GM23338 (cell line): ENCODE data around the gene ULK2. TPM values are rescaled to one million over a fixed set of nuclear protein-coding genes. Genes with fewer than 3 reads are reported as not detected.

Experiments
- ATAC-seq: fragments of 200-7000 bp; cut with Tn5 transposase; 3 replicates; pipeline ENCODE4 v1.9.1; 2020
- DNase-seq: peaks from one replicate; pipeline ENCODE4 v3.0.0-alpha.2; 2015; ENCODE audit warnings: low spot score
- H2AFZ ChIP-seq: fragments of 200-600 bp; sonication (generic); 2 replicates; pipeline ENCODE4 v1.8.0; 2016; ENCODE audit warnings: antibody characterized with exemption, mild to moderate bottlenecking, moderate library complexity
- H3F3A ChIP-seq: fragments of 200-600 bp; sonication (generic); replicated peaks from 2 replicates; pipeline ENCODE4 v1.8.0; 2017; ENCODE audit warnings: antibody characterized with exemption, mixed run types, low read depth
- H3K27ac ChIP-seq: fragments of 200-600 bp; sonication (generic); 2 replicates; pipeline ENCODE4 v1.6.1; 2016; ENCODE audit warnings: low read depth
- H3K27me3 ChIP-seq: fragments of 200-600 bp; sonication (generic); 2 replicates; pipeline ENCODE4 v1.8.0; 2016; ENCODE audit warnings: mild to moderate bottlenecking, mixed run types, moderate library complexity; ENCODE audit not compliant: insufficient read depth
- H3K36me3 ChIP-seq: fragments of 200-600 bp; sonication (generic); 2 replicates; pipeline ENCODE4 v1.8.0; 2016; ENCODE audit warnings: mild to moderate bottlenecking; ENCODE audit not compliant: insufficient read depth
- H3K4me1 ChIP-seq: fragments of 200-600 bp; sonication (generic); 2 replicates; pipeline ENCODE4 v1.8.0; 2016; ENCODE audit warnings: mild to moderate bottlenecking, moderate library complexity; ENCODE audit not compliant: insufficient read depth
- H3K4me2 ChIP-seq: fragments of 200-600 bp; sonication (generic); 2 replicates; pipeline ENCODE4 v1.7.1; 2017; ENCODE audit warnings: mixed run types
- H3K4me3 ChIP-seq: fragments of 200-600 bp; sonication (generic); 2 replicates; pipeline ENCODE4 v1.6.1; 2016; ENCODE audit warnings: mixed run types
- H3K79me2 ChIP-seq: fragments of 200-600 bp; sonication (generic); replicated peaks from 2 replicates; pipeline ENCODE4 v1.8.0; 2017; ENCODE audit warnings: mild to moderate bottlenecking; ENCODE audit not compliant: insufficient read depth
- H3K9me2 ChIP-seq: fragments of 200-600 bp; sonication (generic); 2 replicates; pipeline ENCODE4 v1.8.0; 2017; ENCODE audit not compliant: insufficient read depth
- H4K20me1 ChIP-seq: fragments of 200-600 bp; sonication (generic); replicated peaks from 2 replicates; pipeline ENCODE4 v1.8.0; 2017; ENCODE audit warnings: mild to moderate bottlenecking; ENCODE audit not compliant: insufficient read depth
- H3K27ac Mint-ChIP-seq: 2 replicates; pipeline ENCODE4 v1.8.0; 2020; ENCODE audit warnings: inconsistent platforms, mild to moderate bottlenecking, moderate library complexity, mixed read lengths
- H3K27me3 Mint-ChIP-seq: 3 replicates; pipeline ENCODE4 v1.8.0; 2022; ENCODE audit warnings: low read depth, mild to moderate bottlenecking, moderate library complexity, mixed read lengths, inconsistent platforms; ENCODE audit not compliant: insufficient read depth, poor library complexity
- H3K36me3 Mint-ChIP-seq: 3 replicates; pipeline ENCODE4 v1.8.0; 2021; ENCODE audit warnings: low read depth, mild to moderate bottlenecking, inconsistent platforms, moderate library complexity, mixed read lengths
- H3K4me1 Mint-ChIP-seq: 3 replicates; pipeline ENCODE4 v1.8.0; 2020; ENCODE audit warnings: mild to moderate bottlenecking, inconsistent platforms, mixed read lengths
- H3K4me3 Mint-ChIP-seq: 3 replicates; pipeline ENCODE4 v1.8.0; 2021; ENCODE audit warnings: moderate library complexity, mild to moderate bottlenecking, inconsistent platforms, mixed read lengths
- H3K9me3 Mint-ChIP-seq: 3 replicates; pipeline ENCODE4 v1.8.0; 2020; ENCODE audit warnings: moderate library complexity, mild to moderate bottlenecking, inconsistent platforms, mixed read lengths
- CREB1 ChIP-seq: fragments of 250-450 bp; sonication (Bioruptor Pico); IDR thresholded peaks from 2 replicates; pipeline ENCODE4 v1.5.0; 2020; ENCODE audit warnings: low read depth, mild to moderate bottlenecking, moderate library complexity
- EZH2 ChIP-seq: fragments of 200-600 bp; sonication (generic); IDR thresholded peaks from one replicate; pipeline ENCODE4 v1.8.0; 2017; ENCODE audit warnings: antibody characterized with exemption, mild to moderate bottlenecking, low read depth; ENCODE audit not compliant: unreplicated experiment
- EZH2phosphoT487 ChIP-seq: fragments of 200-600 bp; sonication (generic); IDR thresholded peaks from one replicate; pipeline ENCODE4 v1.8.1; 2018; ENCODE audit warnings: antibody characterized with exemption; ENCODE audit not compliant: unreplicated experiment
- JUNB ChIP-seq: IDR thresholded peaks from one replicate; pipeline ENCODE4 v1.6.1; 2016; ENCODE audit warnings: antibody characterized with exemption; ENCODE audit not compliant: unreplicated experiment
- NANOG ChIP-seq: IDR thresholded peaks from 2 replicates; pipeline ENCODE4 v1.6.1; 2016; ENCODE audit warnings: antibody characterized with exemption, borderline replicate concordance
- POLR2AphosphoS5 ChIP-seq: IDR thresholded peaks from 2 replicates; pipeline ENCODE4 v1.6.1; 2016; ENCODE audit warnings: antibody characterized with exemption, low read depth
- STAT1 ChIP-seq: IDR thresholded peaks from one replicate; pipeline ENCODE4 v1.6.1; 2016; ENCODE audit warnings: antibody characterized with exemption; ENCODE audit not compliant: unreplicated experiment
- ZNF114 ChIP-seq: fragments of 250-450 bp; sonication (Bioruptor Pico); IDR thresholded peaks from 2 replicates; pipeline ENCODE4 v1.5.0; 2020; ENCODE audit warnings: mild to moderate bottlenecking, moderate library complexity
- ZNF331 ChIP-seq: fragments of 250-450 bp; sonication (Bioruptor Pico); IDR thresholded peaks from 2 replicates; pipeline ENCODE4 v1.5.0; 2020; ENCODE audit warnings: low read depth, mild to moderate bottlenecking, moderate library complexity
- ZNF462 ChIP-seq: fragments of 250-450 bp; sonication (Bioruptor Pico); IDR thresholded peaks from 2 replicates; pipeline ENCODE4 v1.5.0; 2020; ENCODE audit warnings: mild to moderate bottlenecking, moderate library complexity
- polyA plus RNA-seq: library from polyadenylated mRNA; unstranded; fragments of >200 nt; fragmentation: Nextera tagmentation; extraction: Ambion mirVana; gene quantifications from 2 replicates; pipeline ENCODE4 v1.2.1, GENCODE V29; 2016
- total RNA-seq: library from RNA; depleted of rRNA; stranded (reverse); fragments of >200 nt; shearing (Covaris generic); gene quantifications from 2 replicates; pipeline ENCODE4 v1.2.3, GENCODE V29; 2014
- TF ChIP-seq, protein P1 (sequence below), 2 experiments: fragments of 200-600 bp in 1 of 2; sonication (generic) in 1 of 2; conservative IDR thresholded peaks; 2 replicates each; pipeline versions ENCODE4 v1.5.1 to v1.6.1; 2016 to 2017; ENCODE audit warnings: antibody characterized with exemption in 2 of 2, low read depth in 2 of 2, mild to moderate bottlenecking in 2 of 2, moderate library complexity in 1 of 2
- TF ChIP-seq, protein P2 (sequence below): IDR thresholded peaks from one replicate; pipeline ENCODE4 v1.6.1; 2018; ENCODE audit warnings: antibody characterized with exemption; ENCODE audit not compliant: unreplicated experiment
- TF ChIP-seq, protein P3 (sequence below): IDR thresholded peaks from 2 replicates; pipeline ENCODE4 v1.6.1; 2016; ENCODE audit warnings: antibody characterized with exemption

ULK2 gene
- total and polyA plus RNA-seq, 2 experiments from 2014 or later, result 1.6 to 3.0 TPM

DNA sequence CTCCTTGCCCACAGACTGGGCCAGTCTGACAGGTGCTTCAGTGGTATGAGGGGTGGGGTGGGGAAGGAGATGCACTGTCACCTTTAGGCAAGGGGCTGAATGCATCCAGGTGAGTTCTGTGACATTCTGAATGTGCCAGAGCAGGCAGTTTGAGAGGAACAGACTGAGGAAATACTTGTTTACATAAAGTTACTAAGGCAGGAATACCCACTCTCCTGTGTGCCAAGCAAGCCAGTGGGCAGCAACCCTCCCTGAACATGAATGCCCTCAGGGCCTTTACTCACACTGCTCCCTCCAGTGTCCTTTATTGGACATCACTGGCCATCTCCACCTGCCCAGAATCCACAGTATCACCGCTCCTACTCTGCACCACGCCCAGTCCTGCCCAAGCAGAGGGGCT, 33.1 kb upstream of the ULK2 start:
- ATAC-seq (no peak), DNase-seq (no peak)
- Mint-ChIP-seq H3K9me3 (no peaks in the 10 kb centered on the region), H3K27ac (no peak overlapping the region), H3K36me3 (peaks cover 37% of the 10 kb centered on the region), H3K27me3 (peaks cover 11% of the 10 kb centered on the region), H3K4me1 (peaks cover 6% of the 10 kb centered on the region), H3K4me3 (no peak overlapping the region)
- no peak for TF ChIP-seq POLR2AphosphoS5
- no peak for TF ChIP-seq ZNF331 (CRISPR knock-in tag)
- TF ChIP-seq, protein P1, sequence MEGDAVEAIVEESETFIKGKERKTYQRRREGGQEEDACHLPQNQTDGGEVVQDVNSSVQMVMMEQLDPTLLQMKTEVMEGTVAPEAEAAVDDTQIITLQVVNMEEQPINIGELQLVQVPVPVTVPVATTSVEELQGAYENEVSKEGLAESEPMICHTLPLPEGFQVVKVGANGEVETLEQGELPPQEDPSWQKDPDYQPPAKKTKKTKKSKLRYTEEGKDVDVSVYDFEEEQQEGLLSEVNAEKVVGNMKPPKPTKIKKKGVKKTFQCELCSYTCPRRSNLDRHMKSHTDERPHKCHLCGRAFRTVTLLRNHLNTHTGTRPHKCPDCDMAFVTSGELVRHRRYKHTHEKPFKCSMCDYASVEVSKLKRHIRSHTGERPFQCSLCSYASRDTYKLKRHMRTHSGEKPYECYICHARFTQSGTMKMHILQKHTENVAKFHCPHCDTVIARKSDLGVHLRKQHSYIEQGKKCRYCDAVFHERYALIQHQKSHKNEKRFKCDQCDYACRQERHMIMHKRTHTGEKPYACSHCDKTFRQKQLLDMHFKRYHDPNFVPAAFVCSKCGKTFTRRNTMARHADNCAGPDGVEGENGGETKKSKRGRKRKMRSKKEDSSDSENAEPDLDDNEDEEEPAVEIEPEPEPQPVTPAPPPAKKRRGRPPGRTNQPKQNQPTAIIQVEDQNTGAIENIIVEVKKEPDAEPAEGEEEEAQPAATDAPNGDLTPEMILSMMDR (conservative IDR thresholded peaks at IDR 0.05; ENCODE audit: low read depth in 2 of 2), result no peak
- no peak for TF ChIP-seq JUNB
- TF ChIP-seq ZNF462 (CRISPR knock-in tag), result no peak
- no peak for TF ChIP-seq ZNF114 (CRISPR knock-in tag)
- no peak for TF ChIP-seq CREB1 (CRISPR knock-in tag)
- no peak for TF ChIP-seq STAT1
- TF ChIP-seq, protein P2, sequence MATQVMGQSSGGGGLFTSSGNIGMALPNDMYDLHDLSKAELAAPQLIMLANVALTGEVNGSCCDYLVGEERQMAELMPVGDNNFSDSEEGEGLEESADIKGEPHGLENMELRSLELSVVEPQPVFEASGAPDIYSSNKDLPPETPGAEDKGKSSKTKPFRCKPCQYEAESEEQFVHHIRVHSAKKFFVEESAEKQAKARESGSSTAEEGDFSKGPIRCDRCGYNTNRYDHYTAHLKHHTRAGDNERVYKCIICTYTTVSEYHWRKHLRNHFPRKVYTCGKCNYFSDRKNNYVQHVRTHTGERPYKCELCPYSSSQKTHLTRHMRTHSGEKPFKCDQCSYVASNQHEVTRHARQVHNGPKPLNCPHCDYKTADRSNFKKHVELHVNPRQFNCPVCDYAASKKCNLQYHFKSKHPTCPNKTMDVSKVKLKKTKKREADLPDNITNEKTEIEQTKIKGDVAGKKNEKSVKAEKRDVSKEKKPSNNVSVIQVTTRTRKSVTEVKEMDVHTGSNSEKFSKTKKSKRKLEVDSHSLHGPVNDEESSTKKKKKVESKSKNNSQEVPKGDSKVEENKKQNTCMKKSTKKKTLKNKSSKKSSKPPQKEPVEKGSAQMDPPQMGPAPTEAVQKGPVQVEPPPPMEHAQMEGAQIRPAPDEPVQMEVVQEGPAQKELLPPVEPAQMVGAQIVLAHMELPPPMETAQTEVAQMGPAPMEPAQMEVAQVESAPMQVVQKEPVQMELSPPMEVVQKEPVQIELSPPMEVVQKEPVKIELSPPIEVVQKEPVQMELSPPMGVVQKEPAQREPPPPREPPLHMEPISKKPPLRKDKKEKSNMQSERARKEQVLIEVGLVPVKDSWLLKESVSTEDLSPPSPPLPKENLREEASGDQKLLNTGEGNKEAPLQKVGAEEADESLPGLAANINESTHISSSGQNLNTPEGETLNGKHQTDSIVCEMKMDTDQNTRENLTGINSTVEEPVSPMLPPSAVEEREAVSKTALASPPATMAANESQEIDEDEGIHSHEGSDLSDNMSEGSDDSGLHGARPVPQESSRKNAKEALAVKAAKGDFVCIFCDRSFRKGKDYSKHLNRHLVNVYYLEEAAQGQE, result no peak
- no peak for TF ChIP-seq NANOG
- no peak for TF ChIP-seq EZH2phosphoT487
- TF ChIP-seq EZH2, result no peak
- TF ChIP-seq, protein P3, sequence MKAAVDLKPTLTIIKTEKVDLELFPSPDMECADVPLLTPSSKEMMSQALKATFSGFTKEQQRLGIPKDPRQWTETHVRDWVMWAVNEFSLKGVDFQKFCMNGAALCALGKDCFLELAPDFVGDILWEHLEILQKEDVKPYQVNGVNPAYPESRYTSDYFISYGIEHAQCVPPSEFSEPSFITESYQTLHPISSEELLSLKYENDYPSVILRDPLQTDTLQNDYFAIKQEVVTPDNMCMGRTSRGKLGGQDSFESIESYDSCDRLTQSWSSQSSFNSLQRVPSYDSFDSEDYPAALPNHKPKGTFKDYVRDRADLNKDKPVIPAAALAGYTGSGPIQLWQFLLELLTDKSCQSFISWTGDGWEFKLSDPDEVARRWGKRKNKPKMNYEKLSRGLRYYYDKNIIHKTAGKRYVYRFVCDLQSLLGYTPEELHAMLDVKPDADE, result no peak
- Histone ChIP-seq H3K27me3 (no peaks in the 10 kb centered on the region), H2AFZ (no peak overlapping the region), H3K79me2 (no peaks in the 10 kb centered on the region), H4K20me1 (peaks cover 4% of the 10 kb centered on the region; the same call in 1 of the 2 replicates), H3K27ac (no peak overlapping the region), H3K4me3 (no peak overlapping the region), H3F3A (0 out of 2 replicates have a peak, but pooled peaks cover 2% of the 10 kb centered on the region), H3K36me3 (peaks cover 28% of the 10 kb centered on the region), H3K4me1 (0 out of 2 replicates have a peak, but pooled peaks cover 5% of the 10 kb centered on the region), H3K4me2 (no peak overlapping the region), H3K9me2 (no peaks in the 10 kb centered on the region)
